COLO668 (cell line): ENCODE measurements around the gene SRGAP3.

Experiments used
- DNase-seq: peaks from one replicate; lab custom pipeline; 2025; ENCODE audit not compliant: unreplicated experiment; lab: John Stamatoyannopoulos, UW

Gene SRGAP3

DNA sequence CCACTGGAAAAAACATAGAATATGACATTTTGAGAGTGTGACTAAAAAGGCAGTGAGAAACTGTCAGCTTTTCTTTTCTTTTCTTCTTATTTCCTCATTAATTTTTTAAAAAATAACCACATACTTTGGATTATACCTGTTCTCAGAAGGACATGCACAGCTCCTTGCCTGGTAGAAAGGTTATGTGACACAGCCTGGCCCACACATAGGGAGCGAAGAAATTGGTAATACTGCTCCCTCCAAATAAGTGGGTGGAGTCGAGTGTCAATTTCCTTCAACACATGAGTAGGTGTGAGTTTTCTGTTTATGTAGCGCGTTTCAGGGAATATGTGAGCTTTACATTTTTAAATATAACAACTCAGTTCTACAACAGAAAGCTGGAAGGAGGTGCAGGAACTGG is 257.2 kb downstream of the SRGAP3 start:
- no peak for DNase-seq

DNA sequence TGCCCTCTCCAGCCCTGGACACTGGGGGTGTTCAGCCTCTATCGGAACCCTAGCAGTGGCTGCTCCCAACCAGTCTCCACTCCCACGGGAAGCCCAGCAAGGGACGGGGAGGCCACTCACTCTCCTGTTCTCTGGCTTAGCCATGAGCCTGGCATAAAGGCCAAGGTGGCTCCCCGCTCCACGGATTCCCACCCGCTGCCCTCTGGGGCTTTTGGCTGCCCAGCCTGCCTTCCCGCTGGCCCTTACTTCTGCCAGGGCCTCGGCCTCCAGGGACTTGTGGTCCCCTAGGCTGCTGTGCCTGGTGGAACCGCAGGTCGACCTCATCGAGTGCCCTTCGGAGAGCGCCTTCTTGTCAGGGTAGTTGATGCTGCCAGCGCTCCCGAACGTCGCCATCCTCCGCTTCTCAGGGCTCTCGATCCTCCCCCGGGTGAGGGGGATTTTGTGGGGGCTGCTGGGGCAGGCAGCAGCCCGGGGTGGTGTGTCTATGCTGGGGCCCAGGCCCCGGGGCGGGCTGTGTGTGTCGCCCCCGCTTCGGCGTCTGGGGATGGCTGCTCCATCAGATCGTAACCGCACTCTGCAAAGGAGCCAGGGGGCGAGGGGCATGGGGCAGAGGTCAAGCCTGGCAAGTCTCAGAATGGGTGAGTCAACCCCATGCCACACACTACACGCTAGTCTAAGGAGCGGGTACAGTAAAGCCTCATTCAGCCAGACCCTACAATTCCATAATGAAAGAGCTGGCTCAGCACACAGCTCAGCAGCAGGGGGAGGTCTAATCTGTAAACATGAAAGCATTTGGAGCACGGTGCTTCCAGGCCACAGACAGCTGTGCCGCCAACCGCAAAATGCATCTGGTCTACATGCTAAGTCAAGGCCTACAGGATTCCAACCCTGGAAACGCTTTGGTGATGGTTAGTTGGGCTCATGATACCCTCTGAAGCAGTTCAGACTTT is 258.9 kb downstream of the SRGAP3 start:
- DNase-seq = no peak

DNA sequence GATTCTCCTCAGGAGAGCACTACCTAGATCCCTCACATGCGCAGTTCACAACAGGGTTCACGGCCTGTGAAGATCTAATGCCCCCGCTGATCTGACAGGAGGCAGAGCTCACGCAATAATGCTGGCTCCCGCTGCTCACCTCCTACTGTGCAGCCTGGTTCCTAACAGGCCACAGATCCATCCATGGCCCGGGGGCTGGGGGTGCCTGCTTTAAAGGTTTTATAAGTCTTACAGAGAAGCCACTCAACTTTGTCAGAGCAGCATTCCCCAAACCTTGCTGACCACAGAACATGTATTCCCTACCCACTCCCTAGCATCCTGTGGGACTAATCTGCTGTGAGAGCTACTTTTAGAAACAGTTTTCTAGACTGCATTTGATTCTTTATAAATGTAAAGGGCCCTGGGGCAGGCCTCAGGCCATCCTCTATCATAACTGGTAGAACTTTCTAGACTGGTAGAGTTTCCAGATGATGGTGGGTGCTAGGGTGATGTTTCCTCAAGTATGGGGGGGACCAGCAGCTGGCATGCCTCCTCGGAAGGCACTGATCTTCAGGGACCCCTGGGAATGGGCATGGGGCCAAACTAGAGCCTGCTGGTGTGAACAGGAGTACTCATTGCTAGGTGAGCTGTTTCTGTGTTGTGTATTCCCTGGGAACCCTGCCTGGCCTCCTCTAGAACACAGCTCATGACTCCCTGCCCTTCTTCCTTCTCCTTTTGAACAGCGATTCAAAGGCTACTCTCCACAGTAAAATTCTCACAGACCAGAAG is 260.5 kb downstream of the SRGAP3 start:
- no peak for DNase-seq

DNA sequence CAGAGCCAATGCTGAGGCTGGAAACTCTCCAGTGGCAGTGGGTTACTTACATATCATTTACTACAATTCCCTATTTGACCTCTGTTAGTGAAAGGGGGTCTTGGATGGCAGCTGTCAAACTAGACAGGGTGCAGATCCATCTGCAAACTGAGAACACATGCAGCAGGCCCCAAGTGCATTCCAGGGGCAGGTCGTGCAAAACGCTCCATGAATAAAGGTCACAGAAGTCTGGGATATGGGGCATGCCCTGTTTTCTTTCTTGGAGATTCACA is 261.1 kb downstream of the SRGAP3 start:
- DNase-seq = no peak

DNA sequence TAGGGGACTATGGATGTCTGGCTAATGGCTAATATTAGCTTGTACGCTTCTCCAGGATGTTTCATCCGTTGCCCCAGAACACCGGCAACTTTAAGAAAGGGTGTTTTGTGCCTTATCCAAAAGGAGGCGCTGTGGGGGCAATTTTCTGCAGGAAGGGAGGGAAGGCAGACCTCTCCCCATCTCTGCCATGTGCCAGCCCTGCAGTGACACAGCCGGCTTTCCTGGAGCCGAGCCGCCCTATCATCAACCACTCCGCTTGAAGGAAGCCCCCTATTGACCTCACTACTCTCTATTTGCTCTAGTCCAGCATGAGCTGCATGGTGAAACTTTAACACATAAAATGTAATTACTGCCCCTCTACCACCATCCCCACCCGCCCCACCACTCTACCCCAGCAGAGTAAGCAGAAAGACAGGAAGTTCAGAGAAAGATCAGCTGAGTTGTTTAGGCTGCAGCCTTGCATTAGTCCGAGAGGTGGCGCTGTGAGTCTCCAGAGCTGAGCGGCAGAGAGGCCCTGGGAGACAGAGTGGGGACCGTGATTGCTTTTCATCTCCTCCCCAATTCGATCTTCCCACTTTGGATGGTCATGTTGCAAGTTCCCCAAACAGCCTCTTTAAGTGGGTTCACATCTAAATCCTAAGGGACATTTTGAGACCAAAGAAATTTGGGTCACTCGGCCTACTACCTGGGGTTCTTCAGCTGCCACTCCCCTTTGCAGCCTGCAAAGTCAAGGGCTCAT is 261.6 kb downstream of the SRGAP3 start:
- peak; percentile 48 for DNase-seq

DNA sequence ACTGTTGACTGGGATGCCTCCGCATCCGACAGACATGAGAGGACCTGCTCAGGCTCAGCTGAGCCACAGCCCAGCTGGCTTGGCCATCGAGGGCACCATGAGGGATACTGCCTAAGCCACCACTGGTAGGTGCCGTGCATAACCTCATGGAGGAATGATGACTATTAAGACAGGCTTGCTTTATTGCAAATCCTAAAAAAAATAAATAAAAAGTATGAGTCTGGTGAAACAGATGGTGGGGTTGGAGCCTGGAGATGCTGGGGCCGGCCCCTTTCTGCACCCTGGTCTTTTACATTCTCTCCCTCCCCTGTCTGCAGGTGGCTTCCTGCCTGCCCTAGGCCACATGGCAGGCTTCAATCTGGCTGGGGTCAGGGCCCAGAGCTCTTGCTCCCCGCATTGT is 262.2 kb downstream of the SRGAP3 start:
- DNase-seq = no peak

DNA sequence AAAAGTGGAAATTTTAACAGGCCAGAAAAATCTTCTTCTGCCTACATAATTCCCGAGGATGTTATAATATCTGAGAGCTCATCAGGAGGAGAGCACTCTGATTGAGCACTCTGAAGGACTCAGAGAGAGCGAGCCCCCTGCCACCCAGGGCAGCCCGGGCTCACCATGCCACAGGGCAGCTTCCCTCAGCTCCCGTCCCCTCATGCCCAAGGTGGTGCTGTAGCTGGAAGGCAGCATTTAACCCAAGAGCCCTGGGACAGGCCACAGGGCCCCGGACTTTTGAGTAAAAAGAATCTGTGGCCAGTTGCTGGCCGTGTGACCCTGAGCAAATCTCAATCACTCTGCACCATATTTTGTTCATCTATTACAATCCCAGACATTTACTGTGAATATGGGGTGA is 262.7 kb downstream of the SRGAP3 start:
- no peak for DNase-seq

DNA sequence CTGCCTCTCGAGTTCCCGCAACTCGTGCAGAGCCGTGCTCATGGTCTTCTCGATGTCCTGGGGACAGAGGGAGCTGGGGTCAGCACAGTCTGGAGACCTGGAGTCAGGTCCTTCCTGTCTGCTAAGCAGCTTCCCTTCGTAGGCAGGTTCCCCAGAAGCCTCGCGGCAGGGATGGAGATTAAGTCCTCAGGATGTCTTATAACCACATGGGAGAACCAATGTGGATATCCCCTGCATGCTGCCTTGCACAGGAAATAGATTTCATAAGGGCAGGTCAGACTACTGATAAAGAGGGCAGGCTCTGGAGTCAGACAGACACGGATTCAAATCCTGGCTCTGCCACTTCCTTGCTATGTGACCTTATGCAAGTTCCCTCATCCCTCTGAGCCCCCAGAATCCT is 263.6 kb downstream of the SRGAP3 start:
- DNase-seq = no peak

DNA sequence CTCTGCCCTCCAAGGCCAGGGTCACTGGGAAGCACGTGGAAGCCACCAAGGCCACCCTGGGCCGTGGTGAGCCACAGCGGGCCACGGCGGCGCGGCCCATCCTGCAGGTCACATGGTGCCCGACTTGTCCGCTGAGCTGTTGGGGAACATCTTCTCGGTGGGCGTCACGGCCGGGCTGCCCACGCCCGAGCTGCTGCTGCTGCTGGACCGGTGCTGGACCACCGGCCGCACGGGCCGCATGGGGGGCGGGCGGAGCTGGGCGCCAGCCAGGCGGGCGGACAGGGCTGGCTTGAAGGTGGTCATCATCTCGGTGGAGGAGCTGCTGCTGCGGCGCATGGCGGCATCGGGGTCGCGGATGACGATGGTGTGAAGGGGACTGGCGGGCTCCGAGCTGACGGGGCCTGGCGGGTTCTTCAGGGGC is 264.0 kb downstream of the SRGAP3 start:
- no peak for DNase-seq

DNA sequence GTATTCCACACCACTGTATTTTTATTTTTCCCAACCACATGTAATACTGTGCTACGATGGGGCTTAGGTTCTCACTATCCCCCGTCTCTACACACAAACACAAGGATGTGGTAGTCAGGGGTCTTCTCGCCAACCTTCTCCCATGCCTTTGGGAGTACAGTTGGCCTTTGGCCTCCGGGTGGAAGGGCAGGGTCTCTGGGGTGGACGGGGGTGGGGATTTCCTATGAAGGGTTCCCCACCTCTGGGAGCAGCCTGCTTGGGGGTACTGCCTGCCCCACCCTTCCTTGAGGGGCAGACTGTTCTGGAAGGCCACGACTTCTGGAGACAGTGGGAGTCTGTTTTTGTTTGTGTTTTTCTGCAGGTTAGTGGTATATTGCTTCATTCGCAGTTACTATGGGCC is 264.9 kb downstream of the SRGAP3 start:
- DNase-seq = no peak

DNA sequence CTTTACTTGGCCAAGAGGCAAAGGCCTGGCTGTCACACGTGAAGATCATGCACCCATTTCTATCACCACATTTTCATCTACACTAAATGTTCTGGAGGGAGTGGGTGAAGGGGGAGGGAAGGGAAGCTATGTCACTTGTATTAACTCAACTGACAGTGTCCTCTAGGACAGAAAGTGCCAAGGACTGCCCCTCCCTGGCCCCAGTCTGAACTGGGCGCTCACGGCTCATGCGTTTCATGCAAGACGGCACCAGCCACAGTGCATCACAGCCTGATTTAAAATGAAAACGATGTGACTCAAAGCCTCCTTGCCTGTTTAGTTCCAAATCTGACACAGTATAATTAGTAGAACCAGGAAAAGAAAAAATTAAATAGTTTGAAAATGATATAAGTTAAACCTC is 265.4 kb downstream of the SRGAP3 start:
- DNase-seq = no peak

DNA sequence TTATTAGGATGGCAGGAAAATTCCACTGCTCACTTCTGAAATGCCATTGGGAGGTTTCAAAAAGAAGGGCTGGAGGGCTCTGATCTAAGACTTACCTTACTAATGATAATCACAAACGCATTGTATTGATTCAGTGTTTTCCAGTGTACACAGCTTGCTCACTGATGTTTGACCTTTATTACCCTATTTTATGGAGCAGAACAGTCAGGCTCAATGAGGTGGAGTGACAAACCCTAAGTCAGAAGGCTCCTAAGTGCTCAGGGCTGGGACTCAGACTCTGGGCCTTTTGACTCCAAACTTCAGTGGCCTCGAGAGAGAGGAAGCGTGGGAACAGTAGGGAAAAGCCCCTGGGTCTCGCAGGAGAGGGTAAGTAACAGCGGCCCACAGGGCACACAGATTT is 265.9 kb downstream of the SRGAP3 start:
- no peak for DNase-seq

DNA sequence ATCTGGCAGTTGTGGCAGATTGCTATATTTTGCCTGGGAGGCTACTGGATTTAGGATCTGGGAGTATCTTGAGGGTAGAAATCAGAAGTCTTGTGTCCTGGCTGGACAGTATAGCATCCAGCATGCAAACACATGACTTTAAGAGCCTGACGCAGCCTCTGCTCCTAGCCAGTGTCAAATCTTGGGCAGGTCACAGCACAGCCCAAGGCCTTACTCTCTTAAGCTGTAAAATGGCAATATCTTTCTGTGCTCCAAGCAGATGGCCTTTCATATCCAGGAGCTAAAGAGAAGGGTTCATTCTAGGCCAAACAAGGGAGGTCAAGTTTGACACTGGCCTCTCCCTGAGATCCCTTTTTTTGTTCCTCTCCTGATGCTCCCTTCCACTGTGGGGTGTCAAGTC is 266.4 kb downstream of the SRGAP3 start:
- DNase-seq = no peak

DNA sequence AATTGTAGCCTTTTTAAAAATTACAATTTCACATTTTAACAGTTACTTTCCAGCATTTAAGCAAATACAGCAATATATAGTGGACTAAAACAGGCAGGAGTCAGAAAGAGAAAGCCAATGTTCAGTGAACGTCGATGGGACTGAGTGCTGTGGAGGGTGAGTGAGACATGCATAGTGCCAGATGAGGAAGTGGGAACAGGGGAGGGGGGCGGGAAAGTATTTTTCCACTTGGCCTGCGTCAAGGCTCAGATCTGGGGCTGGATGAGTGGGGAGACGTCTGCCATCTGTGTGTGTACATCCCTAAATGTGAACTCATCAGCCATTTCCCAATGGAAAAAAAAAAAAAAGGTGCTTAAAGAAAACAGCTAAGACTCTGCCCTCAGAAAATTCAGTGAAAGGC is 266.9 kb downstream of the SRGAP3 start:
- DNase-seq = no peak

DNA sequence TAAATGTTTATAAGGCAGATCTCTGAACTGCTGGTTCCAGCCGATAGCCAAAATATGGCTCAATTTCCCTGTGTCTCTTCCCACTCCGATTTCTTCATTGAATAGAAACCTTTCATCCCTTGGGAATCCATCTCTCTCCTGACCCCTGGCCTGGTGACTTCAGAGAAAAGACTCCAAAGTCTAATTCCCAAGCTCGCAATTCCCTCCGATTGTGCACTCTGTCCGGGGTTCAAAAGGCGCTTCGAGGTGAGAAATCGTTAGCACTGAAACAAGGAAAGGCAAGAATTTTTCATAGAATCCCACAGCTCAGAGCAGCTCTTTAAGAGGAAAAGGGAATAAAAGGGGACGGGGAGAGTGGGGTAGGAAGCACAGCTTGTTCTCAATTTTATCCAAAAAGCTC is 267.7 kb downstream of the SRGAP3 start:
- DNase-seq = no peak

DNA sequence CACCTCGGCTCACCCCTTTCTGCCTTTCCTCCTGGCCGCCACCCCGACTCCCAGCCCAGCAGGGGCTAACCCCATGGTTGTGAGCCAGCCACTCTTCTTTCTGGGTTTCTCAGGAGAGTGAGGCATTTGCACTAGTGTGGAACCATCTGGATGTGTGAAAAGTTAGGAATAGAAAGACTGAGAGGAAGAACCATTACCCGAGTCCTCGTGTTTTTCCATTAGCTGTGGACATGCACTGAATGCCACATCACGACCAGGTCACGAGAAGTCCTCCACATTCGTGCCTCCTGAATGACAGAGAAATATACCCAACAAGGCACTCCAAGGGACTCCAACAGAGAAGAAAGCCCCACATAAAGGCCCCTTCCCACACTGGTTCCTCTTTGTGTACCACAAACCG is 268.1 kb downstream of the SRGAP3 start:
- DNase-seq = no peak

DNA sequence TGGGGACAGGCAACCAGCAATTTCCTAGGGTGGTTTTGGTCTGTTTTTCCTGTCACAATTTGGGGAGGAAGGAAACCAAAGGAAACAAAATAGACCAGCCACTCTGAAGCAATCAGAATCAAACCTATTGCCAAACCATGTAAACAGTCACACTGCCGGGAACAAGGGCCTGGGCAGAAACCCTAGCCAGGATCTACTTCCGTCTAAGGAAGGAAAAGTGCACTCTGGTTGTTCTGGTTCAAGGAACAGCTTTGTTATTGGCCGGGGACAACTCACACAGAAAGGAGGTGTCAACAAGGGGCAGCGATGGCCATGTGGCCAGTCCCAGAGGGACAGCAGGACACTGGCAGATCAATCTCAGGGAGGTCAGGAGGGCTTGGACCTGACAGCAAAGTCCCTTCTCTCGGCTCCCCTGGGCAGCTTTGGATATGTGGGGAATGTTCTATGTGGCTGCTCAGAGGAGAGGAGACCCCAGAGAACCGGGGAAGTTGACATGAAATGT is 268.6 kb downstream of the SRGAP3 start:
- DNase-seq = no peak

DNA sequence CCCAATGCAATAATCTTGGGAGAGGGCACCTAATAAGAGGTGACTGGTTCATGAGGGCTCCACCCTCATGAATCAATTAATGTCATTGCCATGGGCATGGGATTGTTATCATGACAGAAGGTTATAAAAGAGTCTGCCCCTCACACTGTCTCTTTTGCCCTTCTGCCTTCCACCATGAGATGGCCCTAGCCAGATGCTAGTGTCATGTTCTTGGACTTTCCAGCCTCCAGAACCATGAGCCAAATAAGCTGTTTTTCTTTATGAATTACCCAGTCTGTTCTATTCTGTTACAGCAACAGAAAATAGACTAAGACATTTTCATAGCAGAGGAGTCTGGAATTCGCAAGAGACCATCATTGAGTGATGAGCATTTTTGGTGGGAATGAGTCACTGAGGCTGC is 270.2 kb downstream of the SRGAP3 start:
- DNase-seq = no peak

DNA sequence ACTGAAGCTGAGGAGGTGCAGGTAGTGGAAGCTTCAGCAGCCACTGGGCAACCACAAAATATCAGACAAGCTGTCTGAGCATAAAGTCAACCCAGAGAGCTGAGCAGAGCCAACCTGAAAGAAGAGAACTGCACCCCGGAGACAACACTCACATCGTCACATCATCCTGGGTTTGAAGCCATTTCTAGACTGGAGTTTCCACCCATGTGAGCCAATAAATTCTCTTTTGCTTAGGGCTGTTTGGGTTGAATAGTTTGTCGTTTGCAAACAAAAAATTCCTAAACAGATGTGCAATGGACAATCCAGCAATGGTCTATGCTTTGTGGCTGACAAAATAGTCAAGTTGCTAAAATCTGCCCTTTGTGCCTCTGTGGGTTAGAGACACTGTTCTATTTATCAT is 270.9 kb downstream of the SRGAP3 start:
- no peak for DNase-seq

DNA sequence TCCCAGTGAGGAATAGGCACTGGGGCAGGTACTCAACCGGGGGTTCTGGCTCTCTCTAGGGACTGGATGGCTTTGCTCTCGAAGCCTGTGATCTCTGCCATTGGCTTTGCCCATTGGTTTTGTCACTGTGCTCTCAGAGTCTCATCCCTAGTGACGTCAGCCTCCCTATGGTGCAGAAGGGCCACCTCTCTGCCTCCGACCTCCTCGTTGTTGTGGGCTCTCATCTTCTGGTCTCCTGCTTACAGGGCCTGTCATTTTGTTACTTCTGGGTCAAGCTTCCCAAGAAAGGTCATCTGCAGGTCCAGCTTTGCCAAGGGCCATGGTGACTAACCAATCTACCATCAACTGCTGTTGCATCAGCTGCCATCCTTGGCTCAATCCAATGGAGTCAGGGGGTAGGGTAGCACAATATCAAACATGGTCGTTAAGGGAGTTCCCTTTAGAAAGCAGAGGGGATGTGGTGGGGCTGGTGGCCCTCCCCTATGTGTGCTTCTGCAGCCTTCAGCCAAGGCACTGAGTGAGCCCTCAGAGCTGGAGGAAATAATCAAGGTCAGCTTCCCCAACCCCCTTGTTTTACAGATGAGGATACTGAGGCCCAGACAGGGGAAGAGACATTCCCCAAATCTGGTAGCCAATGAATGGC is 272.8 kb downstream of the SRGAP3 start:
- no peak for DNase-seq
